Stimulated activated CD8-positive, alpha-beta memory T cell treated with anti-CD3 and anti-CD28 coated beads, Interleukin-4, amount 100 ng/mL, for 24 hours (primary cell): ENCODE measurements around the gene GARRE1.

Experiments used
- DNase-seq: peaks from one replicate; pipeline ENCODE4 v3.0.0-alpha.2; 2020; ENCODE audit warnings: low read depth

GARRE1 gene

DNA sequence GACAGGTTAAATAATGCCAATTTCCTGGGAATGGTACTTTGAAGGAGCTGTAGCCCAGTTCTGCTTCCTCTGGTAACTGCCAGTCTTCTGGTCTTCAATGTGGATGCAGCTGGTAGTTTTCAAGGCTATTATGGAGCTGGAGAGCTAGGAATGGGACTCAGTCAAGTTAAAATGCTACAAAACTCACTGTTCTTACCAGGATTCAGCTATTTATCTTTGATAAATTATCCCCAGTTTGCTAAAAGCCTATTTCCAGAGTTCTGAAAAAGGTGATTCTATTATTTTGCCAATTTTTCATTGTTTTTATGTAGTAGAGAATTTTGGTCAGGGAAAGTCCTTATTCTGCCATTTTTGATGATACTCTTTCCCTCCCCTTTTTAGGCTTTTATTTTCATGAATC lies 40.7 kb downstream of the GARRE1 start:
- no peak for DNase-seq

DNA sequence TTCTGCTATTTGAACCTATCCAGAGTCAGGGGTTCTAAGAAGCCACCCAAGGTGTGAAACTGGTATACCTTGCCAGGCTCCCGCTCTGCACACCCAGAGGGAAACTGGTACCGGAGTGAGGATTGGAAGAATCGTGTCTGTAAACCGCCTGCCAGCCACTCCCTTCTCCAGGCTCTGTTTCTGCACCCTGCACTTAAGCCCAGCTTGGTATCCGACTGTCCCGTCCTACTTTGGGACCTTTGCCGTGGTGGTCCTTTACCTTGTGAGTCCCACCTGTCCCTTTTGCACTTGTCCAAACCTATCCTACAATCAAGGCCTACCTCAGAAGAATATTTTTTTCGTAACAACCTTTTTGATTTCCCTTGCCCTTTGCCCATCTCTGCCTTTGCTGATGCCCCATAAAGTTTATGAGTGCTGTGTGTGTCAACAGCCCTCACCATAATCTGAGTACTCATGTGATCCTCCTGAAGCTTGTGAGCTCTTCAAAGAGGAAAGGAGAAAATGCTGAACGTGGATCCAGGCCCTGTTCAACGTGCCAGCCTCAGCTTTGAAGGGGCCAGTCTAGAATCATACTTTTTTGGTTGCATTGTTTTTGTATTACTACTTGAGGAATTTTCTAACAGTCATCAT lies 44.7 kb downstream of the GARRE1 start:
- DNase-seq, result no peak

DNA sequence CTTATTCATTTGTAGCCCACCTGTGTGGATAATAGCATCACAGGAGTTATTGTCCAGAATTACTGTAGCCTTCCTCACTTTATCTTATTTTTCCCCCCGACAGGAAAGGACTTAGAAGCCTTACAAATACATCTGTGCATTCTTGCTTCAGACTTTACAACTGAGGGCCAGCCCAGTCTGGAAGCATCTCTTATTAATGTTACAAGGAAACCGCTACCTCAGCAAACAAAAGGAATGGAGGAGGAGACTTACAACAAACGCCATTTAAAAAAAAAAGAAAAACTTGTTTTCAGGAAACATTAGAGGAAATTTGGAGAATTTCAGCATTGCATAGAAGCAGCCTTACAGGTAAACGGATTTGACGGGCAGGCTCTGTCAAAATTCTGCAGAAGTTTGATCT lies 45.2 kb downstream of the GARRE1 start:
- DNase-seq, result no peak

DNA sequence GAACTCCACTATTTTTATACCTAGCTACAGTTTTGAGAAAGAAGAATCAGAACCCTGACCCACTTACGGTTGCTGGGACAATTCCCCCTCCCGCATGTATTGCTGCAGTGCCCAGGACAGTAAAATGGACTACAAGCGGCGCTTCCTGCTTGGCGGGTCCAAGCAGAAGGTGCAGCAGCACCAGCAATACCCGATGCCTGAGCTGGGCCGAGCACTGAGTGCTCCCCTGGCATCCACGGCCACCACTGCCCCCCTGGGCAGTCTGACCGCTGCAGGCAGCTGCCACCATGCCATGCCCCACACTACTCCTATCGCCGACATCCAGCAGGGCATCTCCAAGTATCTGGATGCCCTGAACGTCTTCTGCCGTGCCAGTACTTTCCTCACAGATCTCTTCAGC lies 46.0 kb downstream of the GARRE1 start:
- no peak for DNase-seq

DNA sequence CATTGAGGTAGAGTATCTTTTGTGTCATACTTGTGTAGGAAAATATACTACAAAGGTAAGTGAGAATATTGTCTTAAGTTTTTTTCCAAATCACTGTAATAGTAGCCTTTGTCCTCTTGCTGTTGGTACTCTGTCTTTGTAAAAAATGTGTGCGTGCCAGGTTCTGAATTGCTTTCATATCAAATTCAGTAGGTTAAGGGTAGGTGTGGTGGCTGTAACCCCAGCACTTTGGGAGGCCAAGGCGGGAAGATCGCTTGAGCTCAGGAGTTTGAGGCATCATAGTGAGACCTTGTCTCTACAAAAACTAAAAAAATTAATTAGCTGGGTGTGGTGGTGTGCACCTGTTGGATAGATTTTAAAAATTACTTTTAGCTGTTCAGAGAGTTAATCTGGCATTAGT lies 46.6 kb downstream of the GARRE1 start:
- DNase-seq, result no peak
